C4-2B (cell line): ENCODE results near the gene PRKCZ.

Source experiments
- H3K27ac ChIP-seq: fragments of 450-650 bp; 2 replicates; pipeline ENCODE4 v1.5.1; 2017
- CTCF ChIP-seq: fragments of 450-650 bp; conservative IDR thresholded peaks from 2 replicates; pipeline ENCODE4 v1.5.1; 2017; ENCODE audit warnings: mild to moderate bottlenecking
- ZFX ChIP-seq: fragments of 450-650 bp; IDR thresholded peaks from 2 replicates; pipeline ENCODE4 v1.6.1; 2017

PRKCZ gene

GRCh38 chr1:2199042-2199810 is 149.0 kb downstream of the PRKCZ start:
- H3K27ac ChIP-seq: peak overlapping the region; percentile 69
- TF ChIP-seq CTCF: no peak
- TF ChIP-seq ZFX: no peak

- H3K27ac ChIP-seq: peak overlapping the region; percentile 69
- no peak for TF ChIP-seq ZFX
- no peak for TF ChIP-seq CTCF
Measured at GRCh38 chr1:2200308-2200943, 150.2 kb downstream of the PRKCZ start.

GRCh38 chr1:2201062-2201461 is 150.9 kb downstream of the PRKCZ start:
- no peak for TF ChIP-seq ZFX
- no peak for TF ChIP-seq CTCF

GRCh38 chr1:2202008-2202575 is 151.9 kb downstream of the PRKCZ start:
- H3K27ac ChIP-seq: no peak overlapping the region
- TF ChIP-seq ZFX: no peak

More at GRCh38 chr1:2201062-2201461, 150.9 kb downstream of the PRKCZ start:
- no peak overlapping the region for H3K27ac ChIP-seq

- no peak overlapping the region; the same call in 1 of the 2 replicates for H3K27ac ChIP-seq
- no peak for TF ChIP-seq ZFX
- TF ChIP-seq CTCF: no peak
Measured at GRCh38 chr1:2202843-2203601, 152.8 kb downstream of the PRKCZ start.

GRCh38 chr1:2203671-2204414 is 153.6 kb downstream of the PRKCZ start:
- peak overlapping the region; percentile 34 for H3K27ac ChIP-seq
- TF ChIP-seq ZFX (no peak), CTCF (no peak)
